Neural cell (in vitro differentiated cells): ENCODE results near the gene CHRNA4. TPM values are rescaled to one million over a fixed set of nuclear protein-coding genes. Genes with fewer than 3 reads are reported as not detected.

Experiments used
- H2AFZ ChIP-seq: fragments of 200-600, 300-800 bp; sonication (generic), shearing (Covaris generic); 2 replicates; pipeline ENCODE4 v1.6.0; 2014; ENCODE audit warnings: low read depth, mild to moderate bottlenecking, antibody characterized with exemption, low read length, moderate library complexity
- H3F3A ChIP-seq: fragments of 200-600 bp; shearing (Covaris generic); 2 replicates; pipeline ENCODE4 v1.6.1; 2016; ENCODE audit warnings: mild to moderate bottlenecking, moderate library complexity, mixed read lengths, antibody characterized with exemption, low read length; ENCODE audit not compliant: insufficient read depth, poor library complexity, severe bottlenecking
- H3K27ac ChIP-seq: fragments of 200-600, 300-800 bp; sonication (generic), shearing (Covaris generic); 2 replicates; pipeline ENCODE4 v1.5.1; 2014; ENCODE audit warnings: mild to moderate bottlenecking, low read length, moderate library complexity
- H3K27me3 ChIP-seq: fragments of 300-800, 200-600 bp; sonication (generic), shearing (Covaris generic); 2 replicates; pipeline ENCODE4 v1.6.0; 2014; ENCODE audit warnings: mild to moderate bottlenecking, low read depth, low read length, moderate library complexity; ENCODE audit not compliant: insufficient read depth
- H3K36me3 ChIP-seq: fragments of 300-800, 200-600 bp; sonication (generic), shearing (Covaris generic); 2 replicates; pipeline ENCODE4 v1.5.1; 2014; ENCODE audit warnings: mild to moderate bottlenecking, antibody characterized with exemption, low read length, moderate library complexity; ENCODE audit not compliant: insufficient read depth
- H3K4me2 ChIP-seq: fragments of 300-800, 200-600 bp; sonication (generic), shearing (Covaris generic); 2 replicates; pipeline ENCODE4 v1.6.0; 2014; ENCODE audit warnings: mild to moderate bottlenecking, low read length
- H3K4me3 ChIP-seq: fragments of 300-800, 200-600 bp; sonication (generic), shearing (Covaris generic); 2 replicates; pipeline ENCODE4 v1.5.1; 2014; ENCODE audit warnings: mild to moderate bottlenecking, low read length, moderate library complexity
- H3K79me2 ChIP-seq: fragments of 200-600 bp; shearing (Covaris generic); replicated peaks from 2 replicates; pipeline ENCODE4 v1.6.0; 2014; ENCODE audit warnings: mild to moderate bottlenecking, low read length, moderate library complexity; ENCODE audit not compliant: insufficient read depth
- H3K9ac ChIP-seq: fragments of 300-800, 200-600 bp; sonication (generic), shearing (Covaris generic); 2 replicates; pipeline ENCODE4 v1.6.1; 2016; ENCODE audit warnings: mild to moderate bottlenecking, low read length, mixed read lengths
- H3K9me2 ChIP-seq: fragments of 200-600 bp; shearing (Covaris generic); 2 replicates; pipeline ENCODE4 v1.6.1; 2016; ENCODE audit warnings: mild to moderate bottlenecking, low read length, mixed read lengths; ENCODE audit not compliant: insufficient read depth
- H3K9me3 ChIP-seq: fragments of 200-600, 300-800 bp; sonication (generic), shearing (Covaris generic); 2 replicates; pipeline ENCODE4 v1.6.1; 2016; ENCODE audit warnings: mild to moderate bottlenecking, mixed run types, low read length, moderate library complexity, mixed read lengths
- H4K20me1 ChIP-seq: fragments of 200-600 bp; shearing (Covaris generic); 2 replicates; pipeline ENCODE4 v1.6.1; 2016; ENCODE audit warnings: mild to moderate bottlenecking, mixed run types; ENCODE audit not compliant: insufficient read depth
- CTCF ChIP-seq: fragments of 450-650 bp; IDR thresholded peaks from 2 replicates; pipeline ENCODE4 v1.5.1; 2014; ENCODE audit warnings: antibody characterized with exemption, mild to moderate bottlenecking, moderate library complexity; ENCODE audit not compliant: poor library complexity, severe bottlenecking
- EP300 ChIP-seq: fragments of 450-650 bp; conservative IDR thresholded peaks from 2 replicates; pipeline ENCODE4 v1.6.1; 2014; ENCODE audit warnings: antibody characterized with exemption, mild to moderate bottlenecking, moderate library complexity; ENCODE audit not compliant: poor library complexity, severe bottlenecking
- EZH2 ChIP-seq: fragments of 200-600, 300-800 bp; shearing (Covaris generic), sonication (generic); IDR thresholded peaks from 2 replicates; pipeline ENCODE4 v1.6.1; 2014; ENCODE audit warnings: antibody characterized with exemption, low read length, borderline replicate concordance, mild to moderate bottlenecking; ENCODE audit not compliant: insufficient read depth, poor library complexity, severe bottlenecking
- MXI1 ChIP-seq: fragments of 450-650 bp; conservative IDR thresholded peaks from 2 replicates; pipeline ENCODE4 v1.6.1; 2014; ENCODE audit warnings: antibody characterized with exemption, mild to moderate bottlenecking; ENCODE audit not compliant: poor library complexity, severe bottlenecking
- POLR2AphosphoS5 ChIP-seq: IDR thresholded peaks from 2 replicates; pipeline ENCODE4 v1.6.1; 2012
- RAD21 ChIP-seq: fragments of 450-650 bp; conservative IDR thresholded peaks from 2 replicates; pipeline ENCODE4 v1.6.1; 2014; ENCODE audit warnings: antibody characterized with exemption, mild to moderate bottlenecking, moderate library complexity
- REST ChIP-seq: IDR thresholded peaks from 2 replicates; pipeline ENCODE4 v1.6.1; 2012; ENCODE audit warnings: borderline replicate concordance
- SMC3 ChIP-seq: fragments of 450-650 bp; conservative IDR thresholded peaks from 2 replicates; pipeline ENCODE4 v1.6.1; 2014; ENCODE audit warnings: antibody characterized with exemption, mild to moderate bottlenecking, moderate library complexity; ENCODE audit not compliant: poor library complexity
- TAF1 ChIP-seq: IDR thresholded peaks from 2 replicates; pipeline ENCODE4 v1.6.1; 2012; ENCODE audit warnings: low read depth
- polyA plus RNA-seq: library from polyadenylated mRNA; depleted of rRNA; stranded (reverse); fragments of >200 nt; gene quantifications from 2 replicates; pipeline ENCODE4 v1.2.3, GENCODE V29; 2014

CHRNA4 gene
- polyA plus RNA-seq, 1 donor from 2014 or later = 6.8 TPM

- no peaks in the 10 kb centered on the region for H3K36me3 ChIP-seq
- H3K4me2 ChIP-seq = no peak overlapping the region
- H3K9ac ChIP-seq = no peak overlapping the region
- no peaks in the 10 kb centered on the region for H3K9me3 ChIP-seq
- H3K27me3 ChIP-seq = no peaks in the 10 kb centered on the region
- no peak overlapping the region for H3K4me3 ChIP-seq
- H3F3A ChIP-seq = no peaks in the 10 kb centered on the region
- H2AFZ ChIP-seq = no peak overlapping the region
- H3K27ac ChIP-seq = no peak overlapping the region
- TF ChIP-seq TAF1 = no peak
- TF ChIP-seq SMC3 = no peak
- no peak for TF ChIP-seq POLR2AphosphoS5
- TF ChIP-seq CTCF = no peak
- TF ChIP-seq EZH2 = no peak
- H3K9me2 ChIP-seq = no peaks in the 10 kb centered on the region
- no peaks in the 10 kb centered on the region for H3K79me2 ChIP-seq
- no peaks in the 10 kb centered on the region for H4K20me1 ChIP-seq
These were observed 66.1 kb downstream of the CHRNA4 start for GRCh38 chr20:63295018-63295417.

GRCh38 chr20:63294536-63294900 is 66.6 kb downstream of the CHRNA4 start:
- Histone ChIP-seq H3F3A (no peaks in the 10 kb centered on the region), H3K36me3 (no peaks in the 10 kb centered on the region), H3K27ac (no peak overlapping the region), H3K4me2 (no peak overlapping the region), H3K27me3 (no peaks in the 10 kb centered on the region), H3K4me3 (no peak overlapping the region), H4K20me1 (no peaks in the 10 kb centered on the region), H3K9ac (no peak overlapping the region), H3K9me2 (no peaks in the 10 kb centered on the region), H2AFZ (no peak overlapping the region), H3K79me2 (no peaks in the 10 kb centered on the region), H3K9me3 (no peaks in the 10 kb centered on the region)
- TF ChIP-seq SMC3 (no peak), POLR2AphosphoS5 (no peak), EP300 (no peak), EZH2 (no peak), RAD21 (no peak), CTCF (no peak), REST (no peak), MXI1 (no peak), TAF1 (no peak)
